Suppressor macrophage treated with lipopolysaccharide for 4 hours (primary cell): Measurements from ENCODE around the gene ANKRD40CL.
"Not testable (repeated sequence)": the region's sequence is repeated elsewhere in the genome, so short reads cannot be mapped to it uniquely, and the experiment has no call there.

ENCODE experiments used
- DNase-seq: peaks from one replicate; pipeline ENCODE4 v3.0.0-alpha.2; 2020

ANKRD40CL gene

DNA sequence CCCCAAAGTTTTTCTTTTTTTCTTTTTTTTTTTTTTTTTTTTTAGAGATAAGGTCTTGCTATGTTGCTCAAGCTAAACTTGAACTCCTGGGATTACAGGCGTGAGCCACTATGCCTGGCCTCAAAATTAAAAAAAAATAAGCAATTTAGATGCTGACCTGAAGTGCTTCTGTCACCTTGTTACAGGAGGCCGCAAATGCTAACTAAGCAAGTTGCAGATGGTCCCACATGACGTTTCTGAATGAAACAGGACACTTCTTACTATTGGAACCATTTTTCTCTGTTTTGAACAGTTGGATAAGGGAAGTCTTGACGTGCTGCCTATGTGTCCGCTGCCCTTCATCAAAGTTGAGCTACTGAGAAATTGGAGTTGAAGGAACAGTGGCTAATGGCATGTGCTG is 8.8 kb downstream of the ANKRD40CL start:
- DNase-seq: no peak

DNA sequence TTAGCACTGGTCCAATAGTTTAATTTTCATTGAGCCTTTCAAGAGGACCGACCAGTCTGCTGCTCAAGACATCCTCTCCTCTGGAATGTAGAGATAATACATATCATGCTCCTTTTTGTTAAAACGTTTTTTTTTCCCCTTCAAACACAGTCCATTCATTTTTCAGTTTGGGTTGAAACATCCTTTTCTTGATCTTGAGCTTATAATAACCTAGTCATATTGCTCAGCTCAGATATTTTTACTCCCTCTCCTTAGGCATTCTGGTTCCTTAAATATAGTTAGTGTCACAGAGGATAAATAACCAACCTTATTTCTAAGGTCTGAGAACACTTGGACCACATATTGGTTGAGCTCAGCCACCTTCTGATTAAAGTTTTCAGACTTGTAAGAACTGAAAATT is 12.8 kb downstream of the ANKRD40CL start:
- no peak for DNase-seq

DNA sequence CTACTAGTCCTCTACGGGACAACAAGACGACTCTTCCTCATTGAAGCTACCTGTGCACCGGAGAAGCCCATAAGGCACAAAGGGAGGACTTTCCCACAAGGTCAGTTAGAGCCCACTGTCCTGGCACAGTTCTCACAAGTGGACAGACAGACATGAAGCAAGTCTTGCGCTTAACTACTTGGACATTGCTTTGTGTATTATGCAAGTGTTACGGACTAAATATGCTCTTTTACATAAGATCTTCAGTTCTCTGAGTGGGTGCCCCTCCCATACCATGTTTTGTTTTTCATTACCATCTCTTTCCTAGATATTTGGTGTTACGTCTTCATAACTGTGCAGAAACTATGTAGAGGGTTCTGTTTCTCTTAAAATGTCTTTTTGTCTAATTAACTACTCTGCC is 18.1 kb downstream of the ANKRD40CL start:
- no peak for DNase-seq

DNA sequence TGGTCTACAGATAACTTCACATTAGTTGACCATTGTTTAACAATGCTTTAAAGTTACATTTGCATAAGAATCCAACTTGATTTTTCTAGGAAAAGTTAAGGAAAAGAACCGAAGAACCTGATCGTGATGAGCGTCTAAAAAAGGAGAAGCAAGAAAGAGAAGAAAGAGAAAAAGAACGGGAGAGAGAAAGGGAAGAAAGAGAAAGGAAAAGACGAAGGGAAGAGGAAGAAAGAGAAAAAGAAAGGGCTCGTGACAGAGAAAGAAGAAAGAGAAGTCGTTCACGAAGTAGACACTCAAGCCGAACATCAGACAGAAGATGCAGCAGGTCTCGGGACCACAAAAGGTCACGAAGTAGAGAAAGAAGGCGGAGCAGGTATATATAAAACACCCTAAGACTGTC is 21.7 kb downstream of the ANKRD40CL start:
- DNase-seq: no peak

GRCh38 chr17:50739098-50739497 is 28.2 kb downstream of the ANKRD40CL start:
- peak; percentile 34 for DNase-seq

DNA sequence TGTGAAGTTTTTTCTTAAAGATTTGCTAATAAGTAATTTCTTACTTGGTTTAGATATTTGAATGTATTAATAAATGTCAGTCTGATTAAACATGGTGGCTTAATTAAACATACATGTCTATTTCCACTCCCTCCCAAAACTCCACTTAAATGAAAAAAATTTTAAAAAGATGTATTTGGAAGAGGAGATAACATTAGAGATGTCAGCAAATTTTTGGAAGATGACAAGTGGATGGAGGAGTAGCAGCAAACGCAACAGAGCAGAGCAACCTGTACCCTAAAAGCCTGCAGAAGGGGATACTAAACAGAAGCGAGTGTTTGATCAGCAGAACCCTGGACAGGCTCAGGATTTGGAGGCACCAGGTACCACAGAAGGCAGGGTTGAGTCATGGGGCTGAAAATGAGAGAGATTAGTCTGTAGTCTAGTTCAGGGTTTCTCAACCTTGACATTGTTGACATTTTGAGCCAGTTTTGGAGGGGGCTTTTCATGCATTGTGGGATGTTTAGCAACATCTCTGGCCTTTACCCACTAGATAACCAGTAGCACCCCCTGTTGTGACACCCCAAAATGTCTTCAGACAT is 30.1 kb downstream of the ANKRD40CL start:
- DNase-seq: no peak

DNA sequence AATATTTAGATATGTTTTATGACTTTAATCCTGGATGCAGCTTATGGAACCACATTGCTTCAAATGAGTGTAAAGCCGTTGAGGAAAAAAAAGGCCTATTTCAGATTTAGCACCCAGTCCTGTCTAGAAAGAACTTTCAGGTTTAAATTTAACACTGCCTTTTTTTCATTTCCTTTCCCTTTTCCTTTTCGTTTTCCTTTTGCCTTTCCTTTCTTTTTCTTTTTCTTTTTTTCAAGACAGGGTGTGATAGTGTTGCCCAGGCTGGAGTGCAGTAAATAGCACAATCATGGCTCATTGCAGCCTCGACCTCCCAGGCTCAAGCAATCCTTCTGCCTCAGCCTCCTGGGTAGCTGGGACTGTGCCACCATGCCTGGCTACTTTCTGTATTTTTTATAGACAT is 32.0 kb downstream of the ANKRD40CL start:
- DNase-seq: no peak

- no peak for DNase-seq
These were observed 35.5 kb downstream of the ANKRD40CL start for GRCh38 chr17:50731575-50732460.

DNA sequence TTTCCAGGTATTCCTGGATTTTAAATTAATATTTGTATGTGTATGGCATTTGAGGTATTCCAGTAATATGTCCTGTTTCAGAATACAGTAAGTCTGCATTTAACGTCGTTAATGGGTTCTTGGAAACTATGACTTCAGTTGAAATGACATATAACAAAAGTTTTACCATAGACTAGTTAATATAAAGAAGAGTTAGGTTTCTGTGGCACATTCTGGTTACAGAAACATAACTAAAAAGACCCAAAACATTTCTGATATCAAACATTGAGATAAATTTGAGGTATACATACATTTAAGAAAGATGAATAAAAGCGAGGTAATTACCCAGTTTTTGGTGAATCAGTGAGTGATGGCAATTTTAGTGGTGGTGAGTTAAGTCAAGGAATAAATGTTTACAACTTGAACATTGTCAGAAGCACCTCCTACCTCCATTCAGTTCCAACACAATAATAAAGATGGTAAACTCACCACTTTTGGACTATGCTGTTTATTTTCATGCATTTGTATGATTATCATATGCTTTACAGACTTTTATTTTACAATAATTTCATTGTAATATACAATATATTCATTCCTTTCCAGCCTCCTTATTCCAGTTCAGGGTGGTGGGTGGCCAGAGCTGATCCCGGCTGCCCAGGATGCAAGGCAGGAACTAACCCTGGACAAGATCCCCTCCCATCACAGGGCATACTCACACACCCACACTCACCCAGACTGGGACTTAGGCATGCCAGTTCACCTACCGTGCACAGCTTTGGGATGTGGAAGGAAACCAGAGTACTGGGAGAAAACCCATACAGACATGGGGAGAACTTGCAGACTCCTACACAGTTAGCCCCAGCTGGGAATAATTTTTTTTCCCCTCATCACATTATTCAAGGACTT is 38.2 kb downstream of the ANKRD40CL start:
- no peak for DNase-seq

- DNase-seq: no peak
These were observed 39.2 kb downstream of the ANKRD40CL start for GRCh38 chr17:50728112-50728429.

DNA sequence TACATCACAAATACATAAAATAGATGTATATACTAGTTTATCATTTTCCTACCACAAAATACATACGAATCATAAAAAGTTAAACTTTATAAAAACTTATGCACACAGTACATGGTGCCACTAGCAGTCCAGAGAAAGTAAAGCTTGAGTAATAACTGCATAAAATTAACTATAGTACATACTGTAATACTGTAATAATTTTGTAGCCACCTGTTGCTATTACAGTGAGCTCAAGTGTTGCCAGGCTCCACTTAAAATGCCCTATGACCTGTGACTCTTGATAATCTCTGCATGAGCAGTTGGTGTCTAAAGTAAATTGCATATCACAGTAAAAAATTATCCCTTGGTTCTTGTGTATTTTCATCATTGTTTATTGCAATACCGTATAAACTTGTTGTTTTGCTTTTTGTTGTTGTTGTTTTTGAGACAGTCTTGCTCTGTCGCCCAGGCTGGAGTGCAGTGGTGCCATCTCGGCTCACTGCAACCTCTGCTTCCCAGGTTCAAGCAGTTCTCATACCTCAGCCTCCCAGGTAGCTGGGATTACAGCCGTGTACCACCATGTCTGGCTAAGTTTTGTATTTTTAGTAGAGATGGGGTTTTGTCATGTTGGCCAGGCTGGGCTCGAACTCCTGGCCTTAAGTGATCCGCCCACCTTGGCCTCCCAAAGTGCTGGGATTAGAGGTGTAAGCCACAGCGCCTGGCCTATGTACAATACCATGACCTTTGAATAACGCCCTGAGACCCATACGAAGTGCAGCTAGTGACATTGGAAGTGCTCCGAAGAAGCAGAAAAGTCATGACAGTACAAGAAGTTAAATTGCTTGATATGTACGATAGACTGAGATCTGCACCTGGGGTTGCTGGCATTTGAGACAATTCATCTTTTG is 41.3 kb downstream of the ANKRD40CL start:
- no peak for DNase-seq

DNA sequence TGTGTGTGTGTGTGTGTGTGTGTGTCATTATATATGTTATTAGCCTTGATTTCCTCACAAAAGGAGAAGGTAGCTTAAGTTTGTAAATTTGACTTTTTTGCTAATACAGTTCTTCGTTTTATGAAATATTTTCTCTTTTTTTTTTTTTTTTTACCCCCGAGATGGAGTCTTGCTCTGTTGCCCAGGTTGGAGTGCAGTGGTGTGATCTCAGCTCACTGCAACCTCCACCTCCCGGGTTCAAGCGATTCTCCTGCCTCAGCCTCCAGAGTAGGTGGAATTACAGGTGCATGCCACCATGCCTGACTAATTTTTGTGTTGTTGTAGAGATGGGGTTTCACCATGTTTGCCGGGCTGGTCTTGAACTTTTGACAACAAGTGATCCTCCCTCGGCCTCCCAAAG is 42.7 kb downstream of the ANKRD40CL start:
- not testable (repeated sequence) for DNase-seq

- DNase-seq: peak; percentile 10
These were observed 44.6 kb downstream of the ANKRD40CL start for GRCh38 chr17:50722746-50723145.

DNA sequence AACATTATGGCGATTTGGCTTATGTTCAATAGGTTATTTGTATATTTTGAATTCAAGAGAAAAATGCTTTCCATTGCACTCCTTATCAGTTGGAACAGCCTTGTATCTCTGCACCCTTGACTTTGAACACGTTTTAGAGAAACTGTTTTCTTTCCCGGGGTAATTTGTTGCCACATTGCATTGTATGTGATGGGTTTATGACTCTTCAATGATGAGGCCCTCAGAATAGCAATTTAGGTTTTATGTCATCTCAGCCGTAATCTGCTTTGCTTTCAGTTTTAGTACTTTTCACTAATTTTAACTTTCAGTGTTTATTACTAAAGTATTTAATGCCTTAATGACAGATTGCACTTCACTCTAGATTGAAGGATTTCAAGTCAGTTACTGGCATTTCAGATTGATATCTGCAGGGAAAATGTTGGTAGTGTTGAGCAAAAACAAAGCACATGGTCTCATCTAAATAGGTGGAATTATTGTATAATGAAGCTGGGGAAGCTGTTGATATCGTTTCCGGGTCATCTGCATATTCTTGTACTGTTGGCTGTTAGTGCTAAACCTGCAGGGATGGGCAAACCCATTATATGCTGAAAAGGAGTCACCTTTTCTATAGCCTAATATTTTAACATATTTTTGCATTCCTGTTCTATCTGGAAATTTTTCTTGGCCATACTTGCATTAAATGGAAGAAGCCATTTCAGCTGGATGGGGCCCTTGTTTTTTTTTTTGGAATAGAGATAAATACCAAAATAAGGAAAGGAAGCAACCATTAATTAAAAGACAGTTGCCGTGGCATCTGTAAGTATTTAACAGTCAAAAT is 45.9 kb downstream of the ANKRD40CL start:
- peak; percentile 68 for DNase-seq

GRCh38 chr17:50719924-50720794 is 47.2 kb downstream of the ANKRD40CL start:
- DNase-seq: no peak

- DNase-seq: peak; percentile 97
These were observed 48.0 kb downstream of the ANKRD40CL start, which contains the start of gene LUC7L3 for GRCh38 chr17:50719144-50719923. Gene LUC7L3, plus strand, starts transcription at chr17:50719603. Its CDS starts 130 bp downstream, at chr17:50719733.

GRCh38 chr17:50715471-50715870 is 51.8 kb downstream of the ANKRD40CL start:
- no peak for DNase-seq

DNA sequence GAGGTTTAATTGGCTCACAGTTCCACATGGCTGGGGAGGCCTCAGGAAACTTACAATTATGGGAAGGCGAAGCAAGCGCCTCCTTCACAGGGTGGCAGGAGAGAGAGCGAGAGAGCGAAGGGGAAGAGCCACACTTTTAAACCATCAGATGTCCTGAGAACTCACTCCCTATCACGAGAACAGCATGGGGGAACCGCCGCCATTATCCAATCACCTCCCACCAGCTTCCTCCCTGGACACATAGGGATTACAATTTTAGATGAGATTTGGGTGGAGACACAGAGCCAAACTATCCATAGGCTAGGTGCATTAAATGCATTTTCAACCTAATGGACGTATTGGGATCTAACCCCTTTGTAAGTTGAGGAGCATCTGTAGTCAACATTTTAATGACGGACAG is 54.7 kb downstream of the ANKRD40CL start:
- no peak for DNase-seq
